HG03342 (cell line): Measurements from ENCODE around the gene SLC7A1.

Experiments
- ATAC-seq: cut with Tn5 transposase; IDR thresholded peaks from one replicate; pipeline ENCODE4 v1.9.1; 2021; ENCODE audit warnings: mild to moderate bottlenecking, moderate library complexity; ENCODE audit not compliant: unreplicated experiment

SLC7A1 gene

DNA sequence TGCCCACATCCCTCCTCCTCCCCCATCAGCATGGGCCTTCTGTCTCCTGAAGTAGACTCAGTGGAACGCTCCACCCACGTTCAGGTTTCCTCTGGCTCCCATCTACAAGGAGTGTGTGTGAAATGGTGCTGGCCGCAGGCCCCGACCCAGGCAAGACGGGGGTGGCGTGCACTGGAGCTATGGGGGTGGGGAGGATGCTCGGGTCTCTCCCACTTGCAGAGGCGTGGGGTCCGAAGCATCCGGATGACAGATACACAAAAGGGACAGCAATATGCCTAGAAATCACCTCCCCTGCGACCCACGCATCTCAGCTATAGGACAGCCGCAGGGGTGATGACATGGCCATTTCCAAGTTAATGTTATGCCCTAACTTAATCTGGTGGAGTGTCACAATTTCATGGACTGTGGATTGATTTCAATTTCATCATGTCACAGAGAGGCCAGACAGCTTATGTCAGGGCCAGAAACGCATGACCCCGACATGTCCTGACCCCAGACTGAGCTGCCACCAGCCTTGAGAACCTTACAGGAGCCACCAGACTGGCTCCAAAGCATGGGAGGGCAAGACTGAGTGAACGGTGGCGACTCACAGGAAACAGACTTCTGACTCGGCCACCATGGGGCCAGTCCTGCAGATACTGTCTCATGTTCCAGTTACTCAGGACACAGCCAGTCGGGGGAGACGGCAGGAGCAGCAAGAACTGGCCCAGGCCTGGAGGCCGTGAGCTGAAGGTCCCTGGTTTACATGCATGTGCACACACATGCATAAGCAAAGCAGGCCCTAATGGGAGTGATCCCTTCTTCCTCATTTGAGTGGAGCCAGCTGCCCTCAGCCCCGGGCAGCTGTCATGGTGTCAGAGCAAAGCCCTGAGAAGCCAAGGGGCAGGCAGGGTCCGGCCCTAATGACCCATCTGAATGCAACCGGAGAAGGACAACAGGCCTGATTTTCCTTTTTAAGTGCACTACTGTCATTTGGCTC is 82.2 kb downstream of the SLC7A1 start:
- ATAC-seq = no peak

- no peak for ATAC-seq
Observed at GRCh38 chr13:29511980-29512379, 83.5 kb downstream of the SLC7A1 start.

- ATAC-seq = no peak
Observed at GRCh38 chr13:29511106-29511796, 84.2 kb downstream of the SLC7A1 start.

DNA sequence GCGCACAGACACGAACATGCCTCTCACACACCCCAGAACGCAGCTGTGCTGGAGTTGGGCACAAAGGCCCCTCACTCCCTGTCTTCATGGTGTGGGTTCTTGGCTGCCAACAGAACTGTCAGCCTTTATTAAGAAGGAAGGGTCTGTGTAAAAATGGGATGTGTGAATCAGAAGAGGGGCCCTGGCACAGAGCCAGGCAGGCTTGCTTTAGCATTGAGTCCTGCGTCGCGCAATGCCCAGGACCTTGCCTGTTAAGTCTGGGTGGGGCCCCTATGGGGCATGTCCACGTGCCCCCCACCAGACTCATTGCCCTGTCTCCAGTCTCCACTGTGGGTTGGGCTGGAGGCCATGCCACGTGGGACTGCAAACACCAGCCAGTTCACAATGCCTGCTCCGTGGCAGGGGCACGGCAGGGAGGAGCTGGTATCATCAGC is 84.8 kb downstream of the SLC7A1 start:
- ATAC-seq = no peak

DNA sequence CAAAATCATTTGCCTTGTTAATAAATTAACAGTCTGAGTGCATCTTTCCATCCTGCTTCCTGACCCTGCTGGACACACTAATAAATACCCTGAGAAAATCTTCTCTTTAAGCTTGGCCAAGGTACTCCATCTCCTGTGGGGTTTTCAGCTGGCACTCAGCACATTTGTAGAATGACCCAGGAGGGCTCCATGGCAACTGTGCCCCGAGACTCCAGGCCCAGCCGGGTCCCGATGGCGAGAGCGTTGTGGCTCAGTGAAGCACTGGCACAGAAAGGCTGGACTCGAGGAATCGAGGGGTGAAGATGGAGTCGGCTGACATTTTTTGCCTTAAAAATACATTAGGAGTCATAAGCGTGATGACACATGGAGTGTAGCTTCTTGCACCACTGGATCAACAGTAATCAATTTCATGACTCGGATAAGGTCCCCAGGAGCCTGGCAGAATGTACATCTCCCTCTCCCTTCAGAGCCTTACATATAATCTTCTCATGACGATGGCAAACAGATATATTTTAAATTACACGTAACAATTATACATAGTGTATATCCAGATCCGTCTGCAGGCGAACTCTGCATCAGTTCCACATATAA is 85.4 kb downstream of the SLC7A1 start:
- ATAC-seq = no peak

DNA sequence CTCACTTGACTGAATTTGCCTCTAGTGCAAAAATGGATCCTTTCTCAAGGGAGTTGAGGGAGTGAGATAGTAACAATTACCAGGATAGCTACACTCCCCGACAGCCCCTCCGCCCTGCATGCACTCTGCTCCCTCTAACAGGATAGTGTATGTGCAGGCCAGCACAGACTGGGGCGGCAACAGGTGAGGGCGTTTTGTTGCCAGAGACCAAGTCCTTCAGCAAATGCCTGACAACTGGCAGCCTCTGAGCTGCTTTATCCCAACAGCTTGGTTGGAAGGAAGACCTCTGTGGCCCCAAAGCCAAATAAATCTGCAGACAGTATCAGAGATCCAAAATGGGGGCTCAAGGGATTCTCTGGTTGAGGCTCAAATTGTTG is 86.6 kb downstream of the SLC7A1 start:
- no peak for ATAC-seq

- no peak for ATAC-seq
Observed at GRCh38 chr13:29508130-29508875, 87.2 kb downstream of the SLC7A1 start.

DNA sequence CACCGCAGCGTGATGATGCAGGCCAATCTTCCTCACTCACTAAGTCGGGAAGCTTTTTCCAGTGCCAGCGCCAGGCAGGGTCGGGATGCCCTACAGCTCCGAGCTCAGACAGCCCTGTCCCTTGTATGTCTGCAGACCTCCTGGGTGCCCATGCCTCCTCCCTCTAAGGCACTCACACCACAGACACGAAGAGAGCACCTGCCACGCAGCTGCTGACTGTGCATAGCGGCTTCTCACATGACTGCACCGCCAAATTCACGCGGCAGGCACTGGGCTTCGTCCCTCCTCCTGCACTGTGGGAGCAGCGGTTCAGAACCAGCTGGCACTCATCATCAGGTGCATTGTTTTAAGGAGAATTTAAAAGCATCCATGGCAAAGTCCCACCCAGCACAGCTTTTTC is 88.1 kb downstream of the SLC7A1 start:
- ATAC-seq = no peak

DNA sequence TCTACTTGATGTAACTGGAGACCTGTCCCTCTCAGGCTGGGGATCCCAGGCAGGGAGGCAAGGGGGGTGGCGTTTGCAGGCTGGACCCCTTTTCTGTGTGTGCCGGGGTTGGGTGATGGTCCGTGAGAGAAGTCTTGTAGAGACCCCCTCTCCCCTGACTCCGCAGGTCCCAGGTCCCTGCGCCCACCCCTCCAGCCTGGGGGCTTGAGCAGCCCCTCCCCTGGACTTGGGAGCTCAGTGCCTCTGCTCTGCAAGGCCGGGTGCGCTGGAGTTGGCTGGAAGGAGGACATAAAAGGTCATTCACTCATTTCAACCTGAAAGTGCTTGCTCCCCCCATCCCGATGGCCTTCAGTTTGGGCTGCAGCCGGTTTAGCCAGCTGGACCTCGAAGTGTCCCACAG is 89.5 kb downstream of the SLC7A1 start:
- no peak for ATAC-seq

DNA sequence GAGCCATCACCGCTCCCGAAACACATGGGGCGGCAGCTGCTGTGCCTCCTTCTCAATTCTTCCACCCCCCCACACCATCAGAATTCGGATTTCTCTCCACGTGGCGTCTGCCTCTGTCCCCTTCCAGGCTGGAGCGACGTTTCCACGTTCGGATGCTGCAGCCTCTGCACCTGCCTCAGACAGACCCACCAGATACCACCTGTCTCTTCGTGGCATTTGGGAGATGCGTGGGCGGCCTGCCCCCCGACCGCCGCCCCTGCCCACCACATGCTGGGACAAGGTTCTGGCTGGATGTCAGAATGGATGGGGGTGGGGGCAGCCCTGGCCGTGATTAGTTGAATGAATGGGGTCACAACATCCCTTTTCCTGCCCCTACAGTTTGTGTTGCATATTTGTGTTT is 90.0 kb downstream of the SLC7A1 start:
- no peak for ATAC-seq

- ATAC-seq = no peak
Observed at GRCh38 chr13:29504691-29505090, 90.8 kb downstream of the SLC7A1 start.

GRCh38 chr13:29503041-29503837 is 92.2 kb downstream of the SLC7A1 start:
- ATAC-seq = no peak

DNA sequence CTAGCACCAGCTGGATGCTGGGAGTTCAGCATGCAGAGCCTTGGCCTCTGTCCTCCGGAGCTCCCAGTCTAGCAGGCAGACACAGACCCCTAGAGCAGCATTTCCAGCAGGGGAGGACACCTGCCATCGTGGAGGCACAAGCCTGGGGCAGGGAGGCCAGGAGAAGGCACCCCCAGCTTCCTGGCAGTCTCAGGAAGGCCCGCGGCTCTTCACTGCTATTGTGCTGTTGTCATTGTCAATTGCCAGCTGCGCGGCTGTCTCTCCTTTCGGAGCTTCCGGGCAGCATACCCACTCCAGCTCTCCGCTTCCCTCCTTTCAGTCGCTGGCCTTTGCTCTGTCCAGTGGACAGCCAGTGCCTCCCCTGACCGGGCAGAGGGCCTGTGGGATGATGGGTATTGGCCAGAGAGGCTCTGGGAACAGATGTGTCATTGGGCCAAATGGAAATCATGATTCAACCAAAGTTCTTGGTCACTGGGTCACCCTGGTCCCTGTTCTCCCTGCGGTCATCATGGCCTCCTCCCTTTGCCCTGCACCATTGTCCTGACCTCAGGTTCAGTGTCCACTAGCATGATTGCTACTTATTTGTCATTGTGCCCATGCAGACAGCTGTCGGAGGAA is 93.0 kb downstream of the SLC7A1 start:
- no peak for ATAC-seq

GRCh38 chr13:29501674-29502073 is 93.8 kb downstream of the SLC7A1 start:
- no peak for ATAC-seq

DNA sequence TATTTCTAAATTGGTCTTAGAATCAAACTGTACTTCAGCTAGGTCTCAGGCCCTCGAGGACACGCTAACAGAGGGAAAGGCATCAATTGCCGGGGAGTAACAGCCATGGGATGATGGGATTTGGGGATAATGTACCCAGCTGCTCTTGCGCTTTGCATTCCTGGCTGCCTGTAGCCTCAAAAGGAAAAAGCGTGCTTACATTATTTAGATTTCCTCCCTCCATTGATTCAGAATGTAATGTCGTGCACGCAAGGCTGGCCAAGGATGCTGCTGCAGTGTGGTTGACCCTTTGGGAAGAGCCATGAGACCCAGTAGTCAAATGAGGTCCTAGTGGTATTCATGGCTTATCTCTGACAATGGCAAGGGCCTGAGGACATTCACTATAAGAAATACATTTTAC is 95.1 kb downstream of the SLC7A1 start:
- ATAC-seq = no peak

- no peak for ATAC-seq
Observed at GRCh38 chr13:29499506-29500165, 95.9 kb downstream of the SLC7A1 start.

GRCh38 chr13:29498426-29499040 is 97.0 kb downstream of the SLC7A1 start:
- no peak for ATAC-seq

DNA sequence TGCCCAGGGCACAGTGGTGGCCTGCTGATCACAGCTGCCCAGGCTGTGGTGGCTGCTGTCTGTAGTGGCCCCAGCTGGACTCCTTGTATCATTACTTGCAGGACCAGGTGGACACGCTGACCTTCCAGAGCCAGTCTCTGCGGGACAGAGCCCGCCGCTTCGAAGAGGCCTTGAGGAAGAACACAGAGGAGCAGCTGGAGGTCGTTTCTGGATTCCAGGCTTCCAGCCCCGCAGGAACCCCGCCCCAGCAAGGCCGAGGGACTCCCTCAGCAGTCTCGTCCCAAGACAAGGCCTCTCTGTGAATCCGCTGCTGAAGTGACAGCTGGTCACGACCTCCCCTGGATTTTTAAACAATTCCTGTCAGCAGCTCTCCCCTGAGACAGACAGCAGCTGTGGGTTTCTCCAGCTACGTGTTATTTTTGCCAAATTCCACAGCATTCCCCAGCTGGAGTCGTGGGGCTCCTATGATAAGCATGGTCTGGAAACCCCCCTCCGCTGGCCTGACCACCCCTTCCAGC is 98.3 kb downstream of the SLC7A1 start:
- no peak for ATAC-seq
